Osteoblast (primary cell): Measurements from ENCODE around the gene PTPN14. TPM values are rescaled to one million over a fixed set of nuclear protein-coding genes. Genes with fewer than 3 reads are reported as not detected.

ENCODE experiments used
- DNase-seq: peaks from one replicate; pipeline ENCODE4 v3.0.0; 2011; ENCODE audit warnings: low spot score, mixed read lengths; ENCODE audit not compliant: insufficient read length; ENCODE audit errors: missing footprints
- H2AFZ ChIP-seq: 2 replicates; pipeline ENCODE4 v1.6.0; 2011; ENCODE audit warnings: mild to moderate bottlenecking, low read length
- H3K27ac ChIP-seq: 2 replicates; pipeline ENCODE4 v1.5.1; 2011; ENCODE audit warnings: mild to moderate bottlenecking, low read depth, low read length, moderate library complexity
- H3K27me3 ChIP-seq: 2 replicates; pipeline ENCODE4 v1.6.0; 2012; ENCODE audit warnings: mild to moderate bottlenecking, control low read depth, inconsistent platforms, low read length, moderate library complexity; ENCODE audit not compliant: insufficient read depth
- H3K36me3 ChIP-seq: 2 replicates; pipeline ENCODE4 v1.5.1; 2011; ENCODE audit warnings: mild to moderate bottlenecking, low read length, control low read depth, moderate library complexity; ENCODE audit not compliant: insufficient read depth
- H3K4me1 ChIP-seq: 2 replicates; pipeline ENCODE4 v1.5.1; 2011; ENCODE audit warnings: mild to moderate bottlenecking, low read length, control low read depth, moderate library complexity; ENCODE audit not compliant: insufficient read depth
- H3K4me2 ChIP-seq: 2 replicates; pipeline ENCODE4 v1.6.0; 2011; ENCODE audit warnings: mild to moderate bottlenecking, low read length; ENCODE audit not compliant: insufficient read depth
- H3K4me3 ChIP-seq: fragments of 200-600 bp; sonication (generic); 3 replicates; pipeline ENCODE4 v1.5.1; 2012; ENCODE audit warnings: mild to moderate bottlenecking, low read length, inconsistent platforms; ENCODE audit not compliant: insufficient read depth
- H3K79me2 ChIP-seq: 2 replicates; pipeline ENCODE4 v1.6.0; 2012; ENCODE audit warnings: mild to moderate bottlenecking, low read length, control low read depth, inconsistent platforms; ENCODE audit not compliant: insufficient read depth
- H3K9me3 ChIP-seq: 2 replicates; pipeline ENCODE4 v1.5.1; 2011; ENCODE audit warnings: low read depth, low read length, control low read depth
- H4K20me1 ChIP-seq: 2 replicates; pipeline ENCODE4 v1.6.0; 2012; ENCODE audit warnings: mild to moderate bottlenecking, low read length, control low read depth; ENCODE audit not compliant: insufficient read depth
- total RNA-seq: library from RNA; depleted of rRNA; stranded (reverse); fragments of >200 nt; gene quantifications from 2 replicates; pipeline ENCODE4 v1.2.3, GENCODE V29; 2012
- TF ChIP-seq, protein P1 (sequence below): IDR thresholded peaks from 2 replicates; pipeline ENCODE4 v1.5.1; 2011; ENCODE audit warnings: mild to moderate bottlenecking, low read depth, low read length, moderate library complexity; ENCODE audit errors: extremely low read depth

PTPN14 gene
- total RNA-seq, 1 donor = 131 TPM

GRCh38 chr1:214328770-214329469, 222.5 kb downstream of the PTPN14 start:
- H2AFZ ChIP-seq = no peak overlapping the region
- peak; percentile 96 for DNase-seq
- H3K4me2 ChIP-seq = peak overlapping the region; percentile 62
- H3K79me2 ChIP-seq = no peaks in the 10 kb centered on the region
- H4K20me1 ChIP-seq = no peaks in the 10 kb centered on the region
- TF ChIP-seq, protein P1, sequence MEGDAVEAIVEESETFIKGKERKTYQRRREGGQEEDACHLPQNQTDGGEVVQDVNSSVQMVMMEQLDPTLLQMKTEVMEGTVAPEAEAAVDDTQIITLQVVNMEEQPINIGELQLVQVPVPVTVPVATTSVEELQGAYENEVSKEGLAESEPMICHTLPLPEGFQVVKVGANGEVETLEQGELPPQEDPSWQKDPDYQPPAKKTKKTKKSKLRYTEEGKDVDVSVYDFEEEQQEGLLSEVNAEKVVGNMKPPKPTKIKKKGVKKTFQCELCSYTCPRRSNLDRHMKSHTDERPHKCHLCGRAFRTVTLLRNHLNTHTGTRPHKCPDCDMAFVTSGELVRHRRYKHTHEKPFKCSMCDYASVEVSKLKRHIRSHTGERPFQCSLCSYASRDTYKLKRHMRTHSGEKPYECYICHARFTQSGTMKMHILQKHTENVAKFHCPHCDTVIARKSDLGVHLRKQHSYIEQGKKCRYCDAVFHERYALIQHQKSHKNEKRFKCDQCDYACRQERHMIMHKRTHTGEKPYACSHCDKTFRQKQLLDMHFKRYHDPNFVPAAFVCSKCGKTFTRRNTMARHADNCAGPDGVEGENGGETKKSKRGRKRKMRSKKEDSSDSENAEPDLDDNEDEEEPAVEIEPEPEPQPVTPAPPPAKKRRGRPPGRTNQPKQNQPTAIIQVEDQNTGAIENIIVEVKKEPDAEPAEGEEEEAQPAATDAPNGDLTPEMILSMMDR = peak; percentile 94
- no peaks in the 10 kb centered on the region for H3K36me3 ChIP-seq
- H3K27me3 ChIP-seq = no peaks in the 10 kb centered on the region
- no peak overlapping the region for H3K4me3 ChIP-seq
- H3K9me3 ChIP-seq = no peaks in the 10 kb centered on the region
- H3K27ac ChIP-seq = peak overlapping the region; percentile 41
- H3K4me1 ChIP-seq = peaks cover 5% of the 10 kb centered on the region

GRCh38 chr1:214327514-214327913, 223.9 kb downstream of the PTPN14 start:
- Histone ChIP-seq H3K27me3 (no peaks in the 10 kb centered on the region), H2AFZ (no peak overlapping the region), H3K27ac (no peak overlapping the region), H3K4me1 (peaks cover 5% of the 10 kb centered on the region), H3K36me3 (no peaks in the 10 kb centered on the region), H3K9me3 (no peaks in the 10 kb centered on the region), H3K4me3 (no peak overlapping the region), H3K79me2 (no peaks in the 10 kb centered on the region), H4K20me1 (no peaks in the 10 kb centered on the region), H3K4me2 (no peak overlapping the region)
- TF ChIP-seq, protein P1 = no peak
- DNase-seq = peak; percentile 83

DNA sequence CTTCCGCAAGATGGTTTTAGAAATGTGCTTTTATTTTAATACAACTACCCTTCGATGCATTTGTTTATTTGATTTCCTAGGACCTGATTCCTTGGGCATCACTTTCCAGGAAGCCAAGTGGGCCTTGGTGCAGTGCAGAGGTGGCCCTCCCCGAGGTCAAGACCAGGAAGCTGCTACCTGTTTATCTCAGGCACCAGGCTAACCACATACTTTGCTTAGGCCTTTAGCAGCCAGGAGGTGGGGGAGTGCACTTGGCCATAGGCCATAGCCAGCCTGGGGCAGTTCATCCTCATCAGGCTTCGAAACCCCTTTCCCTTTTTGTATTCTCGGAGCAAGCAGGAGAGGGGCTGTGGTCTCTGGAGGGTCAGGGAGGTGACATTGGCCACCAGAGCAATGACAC, 225.0 kb downstream of the PTPN14 start:
- peak; percentile 55 for DNase-seq
- Histone ChIP-seq H3K4me1 (peaks cover 5% of the 10 kb centered on the region), H2AFZ (no peak overlapping the region), H3K4me2 (no peak overlapping the region), H3K27me3 (no peaks in the 10 kb centered on the region), H3K4me3 (no peak overlapping the region), H3K9me3 (no peaks in the 10 kb centered on the region), H4K20me1 (no peaks in the 10 kb centered on the region), H3K79me2 (no peaks in the 10 kb centered on the region), H3K27ac (no peak overlapping the region), H3K36me3 (no peaks in the 10 kb centered on the region)
- TF ChIP-seq, protein P1 = no peak

DNA sequence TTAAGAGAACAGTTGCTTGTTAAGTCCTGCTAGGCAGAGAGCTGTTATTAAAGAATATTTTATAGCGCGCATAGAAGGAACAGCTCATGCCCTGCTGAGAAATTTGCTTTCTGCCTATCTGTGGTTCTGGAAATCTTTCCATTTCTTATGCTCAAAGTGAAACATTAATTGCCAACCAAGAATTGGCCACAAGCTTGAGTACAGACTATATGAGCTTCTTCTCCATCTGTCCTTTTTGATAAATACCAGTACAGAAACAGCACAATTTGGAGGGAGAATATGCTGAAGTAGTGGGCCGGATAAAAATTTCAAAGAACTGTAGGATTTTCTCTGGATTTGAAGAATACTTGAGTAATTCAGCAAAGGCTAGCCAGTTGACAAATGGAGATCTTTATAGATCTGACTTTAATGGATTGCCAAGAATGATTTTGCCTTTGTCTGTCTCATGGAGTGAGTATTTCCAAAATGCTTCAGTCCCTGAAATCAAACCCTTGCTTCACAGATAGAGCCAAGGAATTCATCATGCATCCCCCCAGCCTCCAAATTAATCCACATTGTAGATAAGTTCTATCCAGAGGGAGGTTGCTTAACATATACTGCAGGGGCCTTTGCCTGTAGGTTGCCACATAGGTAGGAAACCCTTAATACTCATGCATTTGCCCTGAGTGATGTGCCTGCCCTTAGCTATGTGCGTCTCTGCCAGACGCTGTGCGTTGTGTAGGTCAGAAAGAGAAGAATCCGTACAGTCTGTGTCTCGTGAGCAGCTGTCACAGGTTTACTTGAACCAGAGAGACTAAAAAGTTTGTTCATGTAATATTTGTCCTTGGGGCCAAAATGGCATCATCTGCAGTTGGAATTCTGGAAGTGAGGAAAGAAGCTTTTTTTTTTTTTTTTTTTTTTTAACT, 226.3 kb downstream of the PTPN14 start:
- Histone ChIP-seq H3K79me2 (no peaks in the 10 kb centered on the region), H3K27ac (no peak overlapping the region), H3K4me1 (peaks cover 5% of the 10 kb centered on the region), H4K20me1 (no peaks in the 10 kb centered on the region), H3K4me2 (no peak overlapping the region), H3K27me3 (no peaks in the 10 kb centered on the region), H3K9me3 (no peaks in the 10 kb centered on the region), H2AFZ (no peak overlapping the region), H3K36me3 (no peaks in the 10 kb centered on the region), H3K4me3 (no peak overlapping the region)
- TF ChIP-seq, protein P1 = no peak
- no peak for DNase-seq
